GM23248 (cell line): Measurements from ENCODE around the gene FGF14. TPM values are rescaled to one million over a fixed set of nuclear protein-coding genes. Genes with fewer than 3 reads are reported as not detected.

ENCODE experiments used
- DNase-seq: peaks from one replicate; pipeline ENCODE4 v3.0.0-alpha.2; 2015
- H2AFZ ChIP-seq: fragments of 200-600 bp; sonication (generic); 2 replicates; pipeline ENCODE4 v1.6.1; 2016; ENCODE audit warnings: antibody characterized with exemption
- H3F3A ChIP-seq: fragments of 200-600 bp; sonication (generic); 2 replicates; pipeline ENCODE4 v1.6.1; 2016; ENCODE audit warnings: mild to moderate bottlenecking, antibody characterized with exemption, mixed run types; ENCODE audit not compliant: insufficient read depth
- H3K27ac ChIP-seq: fragments of 200-600 bp; sonication (generic); 2 replicates; pipeline ENCODE4 v1.5.1; 2016; ENCODE audit warnings: mild to moderate bottlenecking
- H3K27me3 ChIP-seq: fragments of 200-600 bp; sonication (generic); replicated peaks from 2 replicates; pipeline ENCODE4 v1.6.1; 2016; ENCODE audit warnings: mild to moderate bottlenecking; ENCODE audit not compliant: insufficient read depth
- H3K36me3 ChIP-seq: fragments of 200-600 bp; sonication (generic); 2 replicates; pipeline ENCODE4 v1.6.1; 2016; ENCODE audit warnings: low read depth, mild to moderate bottlenecking
- H3K4me1 ChIP-seq: fragments of 200-600 bp; sonication (generic); 2 replicates; pipeline ENCODE4 v1.6.1; 2016; ENCODE audit warnings: mild to moderate bottlenecking; ENCODE audit not compliant: insufficient read depth
- H3K4me2 ChIP-seq: fragments of 200-600 bp; sonication (generic); one replicate; pipeline ENCODE4 v1.6.1; 2016; ENCODE audit warnings: mild to moderate bottlenecking; ENCODE audit not compliant: unreplicated experiment
- H3K4me3 ChIP-seq: fragments of 200-600 bp; sonication (generic); 2 replicates; pipeline ENCODE4 v1.5.1; 2016; ENCODE audit warnings: mild to moderate bottlenecking
- H3K79me2 ChIP-seq: fragments of 200-600 bp; sonication (generic); 2 replicates; pipeline ENCODE4 v1.6.1; 2016; ENCODE audit warnings: mild to moderate bottlenecking; ENCODE audit not compliant: insufficient read depth
- H3K9ac ChIP-seq: fragments of 200-600 bp; sonication (generic); 2 replicates; pipeline ENCODE4 v1.6.1; 2016; ENCODE audit warnings: mild to moderate bottlenecking
- H3K9me2 ChIP-seq: fragments of 200-600 bp; sonication (generic); 2 replicates; pipeline ENCODE4 v1.6.1; 2016; ENCODE audit warnings: mixed run types, mild to moderate bottlenecking, moderate library complexity; ENCODE audit not compliant: insufficient read depth
- H3K9me3 ChIP-seq: fragments of 200-600 bp; sonication (generic); one replicate; pipeline ENCODE4 v1.6.1; 2017; ENCODE audit warnings: low read depth
- H4K20me1 ChIP-seq: fragments of 200-600 bp; sonication (generic); 2 replicates; pipeline ENCODE4 v1.6.0; 2016; ENCODE audit not compliant: insufficient read depth
- EZH2 ChIP-seq: fragments of 200-600 bp; sonication (generic); IDR thresholded peaks from 2 replicates; pipeline ENCODE4 v1.6.1; 2018; ENCODE audit warnings: antibody characterized with exemption, mild to moderate bottlenecking; ENCODE audit not compliant: insufficient read depth, poor library complexity, severe bottlenecking
- EZH2phosphoT487 ChIP-seq: fragments of 200-600 bp; sonication (generic); IDR thresholded peaks from 2 replicates; pipeline ENCODE4 v1.6.1; 2018; ENCODE audit warnings: antibody characterized with exemption, moderate library complexity, mild to moderate bottlenecking, low read depth; ENCODE audit not compliant: insufficient read depth
- WGBS, 2 experiments: methylation state at CpG; one replicate each; pipeline ENCODE4 v1.1.6; 2015 to 2017; ENCODE audit warnings: low lambda C conversion rate in 2 of 2, low coverage in 1 of 2; ENCODE audit errors: missing lambda C conversion rate in 2 of 2; 5-methylcytosine and 5-hydroxymethylcytosine counted together
- in situ Hi-C: fragments of 300-500 bp; cut with MboI; formaldehyde crosslinking; loops from 2 replicates; pipeline ENCODE4 v1.15.0; 2020
- polyA plus RNA-seq: library from polyadenylated mRNA; unstranded; fragments of >200 nt; fragmentation: Nextera tagmentation; extraction: Ambion mirVana; gene quantifications from 2 replicates; pipeline ENCODE4 v1.2.1, GENCODE V29; 2016
- total RNA-seq: library from RNA; depleted of rRNA; stranded (reverse); fragments of >200 nt; shearing (Covaris generic); gene quantifications from 2 replicates; pipeline ENCODE4 v1.2.3, GENCODE V29; 2014

Gene FGF14
- total and polyA plus RNA-seq, 2 experiments from 2014 or later, result 1.9 TPM; not detected in 1

GRCh38 chr13:101959016-101959415 is 442.8 kb downstream of the FGF14 start:
- 53 to 57% methylated on average over 5 of the region's 5 CpGs for WGBS, 2 experiments
- H3K27me3 ChIP-seq, result no peaks in the 10 kb centered on the region
- no peaks in the 10 kb centered on the region for H3F3A ChIP-seq
- in situ Hi-C loops, result no loop called here
- H3K4me2 ChIP-seq, result no peak overlapping the region
- H3K9me2 ChIP-seq, result no peaks in the 10 kb centered on the region
- H4K20me1 ChIP-seq, result no peaks in the 10 kb centered on the region
- H3K9me3 ChIP-seq, result no peaks in the 10 kb centered on the region
- H3K27ac ChIP-seq, result no peak overlapping the region
- H3K9ac ChIP-seq, result no peak overlapping the region
- no peak overlapping the region for H2AFZ ChIP-seq
- no peaks in the 10 kb centered on the region for H3K4me1 ChIP-seq
- DNase-seq, result no peak
- TF ChIP-seq EZH2phosphoT487 (no peak), EZH2 (no peak)
- no peaks in the 10 kb centered on the region for H3K79me2 ChIP-seq
- H3K36me3 ChIP-seq, result no peaks in the 10 kb centered on the region
- H3K4me3 ChIP-seq, result no peak overlapping the region

DNA sequence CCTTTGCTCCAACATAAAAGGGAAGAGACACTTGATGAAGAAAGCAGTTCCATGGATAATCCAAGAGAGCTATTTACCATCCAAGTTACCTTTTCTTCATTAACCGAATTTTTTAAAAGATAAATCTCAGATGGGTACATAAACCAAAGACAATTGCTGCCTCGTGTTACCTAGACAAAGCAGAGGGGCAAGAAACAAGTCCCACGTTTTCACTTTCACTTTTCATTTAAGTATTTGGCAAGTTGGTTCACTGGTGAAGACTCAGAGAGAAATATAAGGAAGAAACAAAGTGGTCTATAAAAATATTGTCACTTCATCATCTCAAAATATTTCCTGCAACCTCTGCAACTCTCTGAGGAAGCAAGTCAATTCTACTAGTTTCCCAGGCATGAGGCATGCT is 446.1 kb downstream of the FGF14 start:
- Histone ChIP-seq H3K27ac (no peak overlapping the region), H3K4me2 (no peak overlapping the region), H3K4me3 (no peak overlapping the region), H4K20me1 (no peaks in the 10 kb centered on the region), H3K79me2 (no peaks in the 10 kb centered on the region), H3K36me3 (no peaks in the 10 kb centered on the region), H3K9me2 (no peaks in the 10 kb centered on the region), H3K9ac (no peak overlapping the region), H3K27me3 (no peaks in the 10 kb centered on the region), H3K4me1 (no peaks in the 10 kb centered on the region), H2AFZ (no peak overlapping the region), H3K9me3 (no peaks in the 10 kb centered on the region), H3F3A (no peaks in the 10 kb centered on the region)
- 10 to 15% methylated on average over 3 of the region's 3 CpGs for WGBS, 2 experiments
- TF ChIP-seq EZH2phosphoT487 (no peak), EZH2 (no peak)
- no peak for DNase-seq
- in situ Hi-C loops, result no loop called here

DNA sequence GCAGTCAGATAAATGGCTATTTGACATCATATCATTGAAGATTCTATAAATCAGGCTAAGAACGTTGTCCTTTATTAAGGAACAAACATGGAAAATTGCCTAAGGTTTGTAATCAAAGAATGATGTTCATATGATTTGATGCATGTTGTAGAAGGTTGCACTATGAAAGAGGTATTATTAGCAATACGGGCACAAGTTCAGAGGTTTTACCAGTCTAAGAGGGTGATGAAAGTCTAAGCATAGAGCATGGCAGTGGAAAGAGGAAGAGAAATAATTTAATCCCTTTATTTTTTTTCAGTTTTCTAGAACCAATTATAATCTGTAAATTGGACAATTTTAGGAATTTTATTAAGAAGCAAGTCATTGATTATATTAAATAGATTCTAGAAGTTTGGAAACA is 450.7 kb downstream of the FGF14 start:
- 22 to 30% methylated on average over 2 of the region's 2 CpGs for WGBS, 2 experiments
- Histone ChIP-seq H3K36me3 (no peaks in the 10 kb centered on the region), H3K9me2 (no peaks in the 10 kb centered on the region), H3K9me3 (no peaks in the 10 kb centered on the region), H3K4me2 (no peak overlapping the region), H3K4me1 (no peaks in the 10 kb centered on the region), H2AFZ (no peak overlapping the region), H3F3A (no peaks in the 10 kb centered on the region), H3K4me3 (no peak overlapping the region), H3K9ac (no peak overlapping the region), H4K20me1 (no peaks in the 10 kb centered on the region), H3K27ac (no peak overlapping the region), H3K79me2 (no peaks in the 10 kb centered on the region), H3K27me3 (no peaks in the 10 kb centered on the region)
- DNase-seq, result no peak
- no peak for TF ChIP-seq EZH2phosphoT487
- TF ChIP-seq EZH2, result no peak
- in situ Hi-C loops, result no loop called here

GRCh38 chr13:101949681-101950080 is 452.2 kb downstream of the FGF14 start:
- H3K4me2 ChIP-seq, result no peak overlapping the region
- H3K4me3 ChIP-seq, result no peak overlapping the region
- no peaks in the 10 kb centered on the region for H3K27me3 ChIP-seq
- in situ Hi-C loops, result no loop called here
- no peak overlapping the region for H3K9ac ChIP-seq
- H3K36me3 ChIP-seq, result no peaks in the 10 kb centered on the region
- no peaks in the 10 kb centered on the region for H3K79me2 ChIP-seq
- H3F3A ChIP-seq, result no peaks in the 10 kb centered on the region
- H3K9me3 ChIP-seq, result no peaks in the 10 kb centered on the region
- H2AFZ ChIP-seq, result no peak overlapping the region
- H3K4me1 ChIP-seq, result no peaks in the 10 kb centered on the region
- no peaks in the 10 kb centered on the region for H3K9me2 ChIP-seq
- DNase-seq, result no peak
- H3K27ac ChIP-seq, result no peak overlapping the region
- H4K20me1 ChIP-seq, result no peaks in the 10 kb centered on the region
- TF ChIP-seq EZH2 (no peak), EZH2phosphoT487 (no peak)

DNA sequence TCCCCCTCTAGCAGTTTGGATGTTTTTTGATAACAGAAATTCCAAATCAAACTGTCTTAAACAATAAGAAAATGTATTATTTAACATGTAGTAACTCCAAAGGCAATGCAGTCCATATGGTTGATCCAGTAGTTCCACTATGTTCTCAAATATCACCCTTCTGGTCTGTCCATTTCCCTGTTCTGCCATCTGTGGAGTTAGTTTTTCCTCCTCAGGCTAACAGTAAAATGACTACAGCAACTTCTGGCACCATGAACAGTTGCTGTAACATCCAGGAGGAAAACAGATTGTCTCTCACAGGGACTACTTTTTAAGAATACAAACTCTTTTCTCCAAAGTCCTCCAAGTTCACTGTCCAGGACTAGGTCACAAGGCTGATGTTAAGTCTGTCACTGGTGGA is 455.4 kb downstream of the FGF14 start:
- Histone ChIP-seq H3K9me3 (no peaks in the 10 kb centered on the region), H3K4me1 (no peaks in the 10 kb centered on the region), H3K27ac (no peak overlapping the region), H3K36me3 (no peaks in the 10 kb centered on the region), H3K4me2 (no peak overlapping the region), H3K9me2 (no peaks in the 10 kb centered on the region), H3K4me3 (no peak overlapping the region), H4K20me1 (no peaks in the 10 kb centered on the region), H3F3A (no peaks in the 10 kb centered on the region), H3K27me3 (no peaks in the 10 kb centered on the region), H2AFZ (no peak overlapping the region), H3K9ac (no peak overlapping the region), H3K79me2 (no peaks in the 10 kb centered on the region)
- in situ Hi-C loops, result no loop called here
- DNase-seq, result no peak
- TF ChIP-seq EZH2phosphoT487 (no peak), EZH2 (no peak)
